Skeletal muscle cell (primary cell): Measurements from ENCODE around the gene PTPRN2.
"Not testable (repeated sequence)": the region's sequence is repeated elsewhere in the genome, so short reads cannot be mapped to it uniquely, and the experiment has no call there.

Experiments used
- DNase-seq: peaks from one replicate; pipeline ENCODE4 v3.0.0-alpha.2; 2010; ENCODE audit warnings: low read depth
- H3K4me3 ChIP-seq: 2 replicates; pipeline ENCODE4 v1.5.1; 2011; ENCODE audit warnings: low read depth, mild to moderate bottlenecking, control low read depth, low read length, moderate library complexity

PTPRN2 gene

DNA sequence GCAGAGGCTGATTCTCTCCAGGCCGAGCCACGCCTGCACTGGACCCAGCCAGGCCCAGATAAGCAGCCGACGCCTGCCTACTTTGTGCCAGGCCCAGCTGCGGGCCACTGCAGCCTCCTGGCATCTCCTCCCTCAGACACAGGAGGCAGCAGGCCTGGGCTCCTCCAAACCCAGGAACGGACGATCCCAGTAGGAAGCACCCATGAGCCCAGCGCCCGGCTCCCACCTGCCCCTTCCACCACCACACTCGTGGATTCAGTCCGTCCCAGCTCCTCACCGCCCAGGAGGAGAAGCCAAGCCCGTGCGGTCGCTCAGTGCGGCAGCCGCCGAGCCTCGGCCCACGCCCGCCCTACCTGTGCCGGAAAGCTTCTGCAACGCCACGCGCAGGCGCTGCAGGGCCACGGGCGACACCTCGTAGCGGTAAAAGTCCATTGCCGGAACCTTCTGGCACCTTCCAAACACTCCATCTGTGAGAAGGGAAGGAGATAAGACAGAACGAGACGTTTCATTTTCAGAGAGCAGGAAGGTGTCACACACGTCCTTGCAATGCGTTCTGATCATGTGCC, 271.1 kb downstream of the PTPRN2 start:
- H3K4me3 ChIP-seq, result no peak overlapping the region
- no peak for DNase-seq

DNA sequence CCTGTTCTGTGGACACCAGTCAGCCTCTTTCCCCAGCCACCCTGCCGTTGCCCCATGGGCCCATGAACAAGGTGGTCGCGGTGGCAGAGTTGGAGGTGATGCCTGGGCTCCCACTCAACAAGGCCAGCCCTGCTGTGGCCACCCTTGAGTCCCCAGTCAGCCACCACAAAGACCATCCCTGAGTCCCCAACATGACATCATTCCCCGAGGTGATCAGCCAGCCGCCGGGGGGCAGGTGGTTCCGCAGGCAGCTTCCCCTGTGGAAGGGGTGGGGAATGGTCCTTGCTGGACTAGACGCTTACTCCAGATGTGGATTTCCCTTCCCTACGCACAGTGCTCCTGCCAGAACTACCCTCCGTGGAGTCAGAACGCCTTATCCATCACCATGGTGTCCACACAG, 271.7 kb downstream of the PTPRN2 start:
- no peak for DNase-seq
- no peak overlapping the region for H3K4me3 ChIP-seq

DNA sequence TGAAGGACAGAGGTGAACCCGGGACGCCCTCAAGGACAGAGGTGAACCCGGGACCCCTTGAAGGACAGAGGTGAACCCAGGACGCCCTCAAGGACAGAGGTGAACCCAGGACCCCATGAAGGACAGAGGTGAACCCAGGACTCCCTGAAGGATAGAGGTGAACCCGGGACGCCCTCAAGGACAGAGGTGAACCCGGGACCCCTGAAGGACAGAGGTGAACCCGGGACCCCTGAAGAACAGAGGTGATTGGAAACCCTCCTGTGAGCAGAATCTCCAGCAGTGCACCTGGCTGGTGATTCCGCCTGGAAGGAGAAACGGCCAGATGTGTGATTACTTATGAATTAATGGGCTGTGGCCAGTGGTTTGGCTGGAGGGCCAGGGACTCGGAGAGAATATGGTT, 272.3 kb downstream of the PTPRN2 start:
- no peak for DNase-seq

DNA sequence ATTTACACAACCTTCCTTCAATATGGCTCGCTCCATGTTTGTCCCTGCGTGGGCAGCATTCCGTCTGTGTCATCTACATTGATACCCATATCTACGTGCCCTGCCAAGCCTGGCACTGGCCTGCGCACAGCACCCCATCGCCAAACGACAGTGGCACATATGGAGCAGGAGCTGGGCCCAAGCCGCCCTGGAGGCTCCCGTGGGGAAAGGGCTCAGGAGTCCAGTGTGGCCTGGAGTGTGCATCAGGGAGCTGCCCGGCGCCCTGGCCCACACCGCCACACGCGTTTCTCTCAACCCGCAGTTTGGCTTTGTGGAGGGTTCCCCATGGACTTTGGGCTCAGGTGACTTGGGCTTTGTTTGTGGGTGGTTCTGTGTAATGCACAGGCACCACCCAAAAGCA, 273.2 kb downstream of the PTPRN2 start:
- H3K4me3 ChIP-seq, result no peak overlapping the region
- DNase-seq, result no peak

More for the DNA sequence above, 272.3 kb downstream of the PTPRN2 start:
- no peak overlapping the region for H3K4me3 ChIP-seq

GRCh38 chr7:158313931-158314330, 273.7 kb downstream of the PTPRN2 start:
- no peak overlapping the region for H3K4me3 ChIP-seq
- DNase-seq, result no peak

DNA sequence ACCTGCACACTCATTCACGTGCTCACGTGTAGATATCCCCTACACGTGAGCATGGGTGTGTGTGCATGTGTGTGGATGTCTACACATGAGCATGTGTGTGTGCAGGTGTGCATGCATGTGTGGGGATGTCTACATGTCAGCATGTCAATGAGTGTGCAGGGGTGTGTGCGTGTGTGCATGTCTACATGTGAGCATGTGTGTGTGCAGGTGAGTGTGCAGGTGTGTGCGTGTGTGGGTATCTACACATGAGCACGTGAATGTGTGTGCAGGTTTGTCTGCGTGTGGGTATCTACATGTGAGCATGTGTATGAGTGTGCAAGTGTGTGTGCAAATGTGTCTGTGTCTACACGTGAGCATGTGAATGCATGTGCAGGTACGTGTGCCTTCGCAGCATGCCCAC, 274.8 kb downstream of the PTPRN2 start:
- no peak overlapping the region for H3K4me3 ChIP-seq
- DNase-seq, result no peak

DNA sequence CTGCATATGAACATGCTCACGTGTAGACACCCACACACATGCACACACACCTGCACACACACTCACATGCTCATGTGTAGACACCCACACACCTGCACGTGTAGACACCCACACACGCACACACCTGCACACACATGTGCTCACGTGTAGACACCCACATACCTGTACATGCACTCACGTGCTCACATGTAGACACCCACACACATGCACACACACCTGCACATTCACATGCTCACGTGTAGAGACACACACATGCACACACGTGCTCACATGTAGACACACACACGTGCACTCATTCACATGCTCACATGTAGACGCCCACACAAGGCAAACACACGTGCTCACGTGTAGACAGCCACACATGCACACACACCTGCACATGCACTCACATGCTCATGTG, 275.8 kb downstream of the PTPRN2 start:
- DNase-seq, result no peak
- no peak overlapping the region for H3K4me3 ChIP-seq

DNA sequence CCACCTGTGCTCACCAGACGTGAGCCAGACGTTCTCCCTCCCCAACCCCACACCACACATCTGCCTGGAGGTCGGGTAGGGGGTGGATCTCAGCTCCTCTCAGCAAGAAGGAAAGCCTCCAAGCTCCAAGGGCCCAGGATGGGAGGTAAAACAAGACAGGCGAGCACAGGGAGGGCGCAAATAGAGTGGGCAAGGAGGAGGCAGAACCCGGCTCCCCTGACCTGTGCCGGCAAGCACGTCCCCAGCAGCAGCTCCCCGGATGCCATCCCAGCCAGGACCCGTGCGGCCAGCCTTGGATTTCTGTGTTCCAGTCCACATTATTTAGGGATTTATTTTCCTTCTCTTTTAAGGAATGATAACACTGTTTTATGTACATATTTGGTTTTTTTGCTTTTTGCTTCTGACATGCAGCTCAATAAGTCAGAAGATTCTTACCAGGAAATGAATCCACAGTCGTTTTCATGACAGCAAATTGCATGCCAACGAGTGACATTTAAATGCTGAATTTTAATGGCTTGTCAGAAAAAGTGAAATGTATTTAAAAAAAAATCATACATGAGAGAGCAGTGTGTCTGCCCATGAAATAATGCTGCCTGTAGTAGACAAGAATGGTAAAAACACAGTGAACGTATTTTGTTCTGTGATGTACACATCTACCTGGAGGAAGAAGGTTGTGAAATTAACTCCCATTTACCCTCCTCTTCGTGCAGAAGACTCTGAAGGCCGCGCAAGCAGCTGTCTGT, 276.5 kb downstream of the PTPRN2 start:
- no peak for DNase-seq

DNA sequence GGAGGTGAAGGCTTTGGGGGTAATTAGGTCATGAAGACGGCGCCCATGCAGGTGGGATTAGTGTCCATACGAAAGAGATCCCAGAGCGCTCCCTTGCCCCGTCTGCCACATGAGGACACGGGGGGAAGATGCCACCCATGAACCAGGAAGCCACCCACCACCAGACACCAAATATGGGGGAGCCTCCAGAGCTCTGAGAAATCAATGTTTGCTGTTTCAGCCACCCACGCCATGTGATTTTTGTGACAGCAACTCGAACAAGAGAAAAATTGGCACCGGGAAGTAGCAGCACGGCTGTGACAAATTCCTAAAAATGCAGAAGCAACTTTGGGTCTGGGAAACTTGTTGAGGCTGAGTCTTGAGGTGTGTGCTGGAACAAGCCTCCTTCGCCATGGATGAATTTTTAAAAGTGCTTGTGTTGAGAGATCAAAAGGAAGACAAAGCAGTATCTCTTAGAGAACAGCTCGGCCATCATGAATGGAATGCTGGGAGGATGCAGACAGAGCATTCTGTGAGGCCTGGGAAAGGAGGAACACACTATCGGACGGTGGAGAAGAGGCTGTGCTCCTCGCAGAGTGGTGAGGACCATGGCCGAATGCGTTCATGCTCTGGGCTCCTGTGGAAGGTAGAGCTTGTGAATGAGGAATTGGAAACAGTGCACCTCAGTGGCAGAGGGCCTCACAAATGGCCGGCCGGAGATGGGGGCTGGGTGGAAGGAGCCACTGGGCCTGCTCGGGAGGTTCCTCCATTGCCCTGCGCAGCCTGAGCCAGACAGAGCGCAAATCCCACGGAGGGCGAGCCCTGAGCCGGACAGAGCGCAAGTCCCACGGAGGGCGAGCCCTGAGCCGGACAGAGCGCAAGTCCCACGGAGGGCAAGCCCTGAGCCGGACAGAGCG, 277.5 kb downstream of the PTPRN2 start:
- no peak overlapping the region for H3K4me3 ChIP-seq
- no peak for DNase-seq

More for the DNA sequence above, 276.5 kb downstream of the PTPRN2 start:
- H3K4me3 ChIP-seq, result no peak overlapping the region

DNA sequence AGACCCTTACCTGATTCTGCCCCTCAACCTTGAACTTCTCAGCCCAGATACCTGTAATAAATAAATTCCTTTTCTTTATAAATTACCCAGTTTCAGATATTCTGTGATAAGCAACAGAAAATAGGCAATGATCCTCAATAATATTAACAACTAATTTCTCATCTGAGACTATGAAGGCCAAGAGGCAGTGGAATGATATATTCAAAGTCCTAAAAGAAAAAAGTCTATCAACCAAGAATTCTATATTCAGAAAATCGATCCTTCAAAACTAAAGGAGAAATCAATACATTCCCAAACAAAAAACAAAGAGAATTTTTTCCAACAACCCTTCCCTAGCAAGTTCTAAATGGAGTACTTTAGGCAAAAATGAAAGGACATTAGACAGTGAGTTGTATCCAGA, 279.6 kb downstream of the PTPRN2 start:
- no peak overlapping the region for H3K4me3 ChIP-seq
- no peak for DNase-seq

DNA sequence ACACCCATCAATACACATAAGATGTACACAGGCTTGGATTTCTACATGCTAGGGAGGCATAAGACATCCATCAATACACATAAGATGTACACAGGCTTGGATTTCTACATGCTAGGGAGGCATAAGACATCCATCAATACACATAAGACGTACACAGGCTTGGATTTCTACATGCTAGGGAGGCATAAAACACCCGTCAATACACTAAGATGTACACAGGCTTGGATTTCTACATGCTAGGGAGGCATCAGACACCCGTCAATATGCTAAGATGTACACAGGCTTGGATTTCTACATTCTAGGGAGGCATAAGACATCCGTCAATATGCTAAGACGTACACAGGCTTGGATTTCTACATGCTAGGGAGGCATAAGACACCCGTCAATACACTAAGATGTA, 283.6 kb downstream of the PTPRN2 start:
- DNase-seq, H3K4me3 ChIP-seq: not testable (repeated sequence)

- H3K4me3 ChIP-seq, result no peak overlapping the region
- no peak for DNase-seq
These were observed 284.5 kb downstream of the PTPRN2 start for GRCh38 chr7:158303121-158303520.

- no peak overlapping the region for H3K4me3 ChIP-seq
- no peak for DNase-seq
These were observed 285.2 kb downstream of the PTPRN2 start for GRCh38 chr7:158302274-158303070.

- DNase-seq, result no peak
- no peak overlapping the region for H3K4me3 ChIP-seq
These were observed 286.4 kb downstream of the PTPRN2 start for GRCh38 chr7:158301207-158301606.

GRCh38 chr7:158300427-158300826, 287.2 kb downstream of the PTPRN2 start:
- DNase-seq, result no peak
- H3K4me3 ChIP-seq, result no peak overlapping the region

GRCh38 chr7:158299607-158300006, 288.0 kb downstream of the PTPRN2 start:
- no peak overlapping the region for H3K4me3 ChIP-seq
- DNase-seq, result no peak

GRCh38 chr7:158296798-158297104, 290.9 kb downstream of the PTPRN2 start:
- no peak overlapping the region for H3K4me3 ChIP-seq
- DNase-seq, result no peak

GRCh38 chr7:158295966-158296797, 291.4 kb downstream of the PTPRN2 start:
- no peak overlapping the region for H3K4me3 ChIP-seq
- DNase-seq, result no peak
